Endometrium (tissue), 2 donors: Measurements from ENCODE around the gene RHOT2.

ENCODE experiments used
- FAIRE-seq: peaks from 2 replicates; lab custom pipeline; 2012; peaks lifted over from hg19 to GRCh38; lab: Jason Lieb, UNC
- donor health status: control.
- donor health status: control.

The RHOT2 gene

DNA sequence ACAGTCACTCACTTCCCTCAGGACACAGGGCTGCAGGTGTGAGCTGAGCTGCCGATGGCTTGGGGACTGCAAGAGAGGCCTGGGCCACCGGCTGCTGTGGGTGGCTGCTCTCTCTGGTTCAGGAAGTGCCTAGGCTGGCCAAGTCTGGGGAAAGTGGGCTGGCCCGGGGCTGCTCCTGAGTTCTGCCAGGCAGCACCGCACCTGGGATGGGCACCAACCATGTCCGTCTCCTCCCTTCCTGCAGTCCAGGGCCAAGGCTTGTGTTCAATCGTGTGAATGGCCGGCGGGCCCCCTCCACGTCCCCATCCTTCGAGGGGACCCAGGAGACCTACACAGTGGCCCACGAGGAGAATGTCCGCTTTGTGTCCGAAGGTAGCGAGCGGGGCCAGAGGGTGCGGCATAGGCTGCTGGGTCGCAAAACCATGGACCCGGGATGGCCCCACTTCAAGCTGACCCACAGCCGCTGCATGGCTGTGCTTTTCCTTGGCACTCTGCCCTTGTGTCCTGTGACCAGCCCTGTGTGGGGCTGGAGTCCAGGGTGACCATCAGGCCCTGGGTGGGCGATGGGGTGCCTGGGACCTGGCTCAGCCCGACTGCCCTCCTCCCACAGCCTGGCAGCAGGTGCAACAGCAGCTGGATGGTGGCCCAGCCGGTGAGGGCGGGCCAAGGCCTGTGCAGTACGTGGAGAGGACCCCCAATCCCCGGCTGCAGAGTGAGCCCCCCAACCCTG is 20.6 kb upstream of the RHOT2 start:
- no peak for FAIRE-seq

DNA sequence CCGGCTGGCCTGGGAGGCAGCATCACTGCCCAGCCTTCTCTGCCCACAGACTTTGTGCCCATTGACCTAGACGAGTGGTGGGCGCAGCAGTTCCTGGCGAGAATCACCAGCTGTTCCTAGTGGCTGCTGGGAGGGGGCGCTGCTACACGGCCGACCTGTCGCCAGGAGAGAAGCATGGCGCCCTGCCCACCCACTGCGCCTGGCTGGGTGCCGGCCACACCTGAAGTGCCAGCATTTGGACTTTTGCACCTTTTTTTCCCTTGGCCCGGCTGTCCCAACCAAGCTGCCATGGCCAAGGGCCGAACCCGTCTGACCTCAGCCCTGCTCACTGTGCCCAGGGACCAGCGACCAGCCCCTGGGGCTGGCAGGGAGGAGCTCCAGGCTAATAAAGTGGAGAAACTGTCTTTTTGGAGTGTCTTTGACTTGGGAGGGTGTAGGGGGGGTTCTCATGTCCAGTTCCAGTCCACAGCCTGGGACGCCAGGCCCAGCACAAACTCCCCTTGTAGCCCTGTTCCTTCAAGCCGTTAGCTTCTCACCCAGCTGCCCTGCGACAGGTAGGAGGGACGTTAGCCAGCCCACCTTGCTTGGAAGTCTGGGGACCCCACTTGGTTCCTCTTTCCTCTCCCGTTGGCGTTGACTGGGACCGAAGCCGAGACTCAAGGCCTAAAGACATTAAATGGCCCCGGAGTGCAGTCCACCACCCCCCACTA is 19.7 kb upstream of the RHOT2 start:
- no peak for FAIRE-seq

DNA sequence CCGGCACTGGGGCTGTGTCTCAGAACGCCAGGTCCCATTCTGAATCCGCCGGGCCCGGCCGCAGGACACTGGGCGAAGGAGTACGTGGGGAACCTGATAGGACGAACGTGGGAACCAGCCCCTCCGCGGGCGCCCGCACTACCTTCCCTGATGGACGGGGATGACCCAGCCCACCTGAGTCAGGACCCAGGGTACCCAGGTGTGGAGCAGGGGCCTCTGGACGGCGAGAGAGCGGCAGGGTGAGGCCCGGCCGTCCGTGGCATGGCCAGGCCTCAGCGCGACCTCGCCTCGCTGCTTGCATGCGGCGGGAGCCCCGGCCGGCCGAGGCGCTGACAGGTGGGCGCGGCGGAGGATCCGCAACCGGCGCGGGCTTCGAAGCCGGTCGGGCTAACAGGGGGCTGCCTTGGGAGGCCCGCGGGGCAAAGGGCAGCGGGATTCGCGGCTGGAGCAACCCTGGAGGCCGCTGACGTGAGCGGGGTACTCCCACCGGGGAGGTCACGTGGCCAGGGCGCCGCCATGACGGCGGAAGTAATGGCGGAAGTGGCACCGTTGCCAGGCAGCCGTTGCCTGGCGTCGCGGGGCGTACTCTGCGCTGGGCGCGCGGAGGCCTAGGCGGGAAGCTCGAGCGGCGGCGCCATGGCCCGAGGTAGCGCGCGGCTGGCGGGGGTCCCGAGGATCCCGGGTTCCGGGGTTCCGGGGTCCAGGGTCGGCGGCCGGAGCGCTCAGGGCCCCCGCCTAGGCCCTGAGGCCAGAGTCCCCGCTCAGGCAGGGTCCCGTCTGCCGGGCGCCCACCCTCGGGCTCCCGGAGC is 18.9 kb upstream of the RHOT2 start, which contains the start of gene WDR90:
Gene WDR90 (plus strand): TSS at position 585 of the 809 bp plus-strand sequence. CDS start 52 bp downstream, at position 637.
- no peak for FAIRE-seq

DNA sequence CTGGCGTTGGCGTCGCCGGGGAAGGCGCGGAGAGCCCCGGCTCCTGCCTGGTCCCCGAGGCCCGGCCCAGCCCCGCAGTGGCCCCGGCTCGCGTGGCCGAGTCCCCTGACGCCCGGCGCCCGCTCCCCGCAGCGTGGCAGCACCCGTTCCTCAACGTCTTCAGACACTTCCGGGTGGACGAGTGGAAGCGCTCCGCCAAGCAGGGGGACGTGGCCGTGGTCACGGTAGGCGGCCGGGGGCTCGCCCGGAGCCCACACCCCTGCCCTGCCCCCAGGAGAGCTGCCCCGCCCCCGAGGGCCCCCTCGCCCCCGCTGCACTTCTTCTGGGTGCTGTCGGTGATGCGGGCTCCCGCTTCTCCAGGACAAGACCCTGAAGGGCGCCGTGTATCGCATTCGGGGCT is 18.3 kb upstream of the RHOT2 start:
- no peak for FAIRE-seq

DNA sequence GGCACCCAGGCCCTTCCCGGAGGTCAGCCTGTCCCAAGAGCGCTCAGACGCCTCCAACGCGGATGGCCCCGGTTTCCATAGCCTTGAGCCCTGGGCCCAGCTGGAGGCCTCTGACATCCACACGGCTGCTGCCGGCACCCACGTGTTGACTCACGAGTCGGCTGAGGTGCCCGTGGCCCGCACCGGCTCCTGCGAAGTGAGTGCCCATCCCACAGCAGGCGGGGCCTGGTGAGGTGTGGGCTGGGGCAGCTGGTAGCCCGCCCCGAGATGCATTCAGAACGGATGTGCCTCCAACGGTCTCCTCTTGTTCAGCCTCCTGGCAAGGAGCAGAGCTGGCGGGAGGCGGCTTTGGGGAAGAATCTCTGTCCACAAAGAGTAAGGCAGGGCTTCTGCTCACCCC is 16.1 kb upstream of the RHOT2 start:
- FAIRE-seq, result no peak

DNA sequence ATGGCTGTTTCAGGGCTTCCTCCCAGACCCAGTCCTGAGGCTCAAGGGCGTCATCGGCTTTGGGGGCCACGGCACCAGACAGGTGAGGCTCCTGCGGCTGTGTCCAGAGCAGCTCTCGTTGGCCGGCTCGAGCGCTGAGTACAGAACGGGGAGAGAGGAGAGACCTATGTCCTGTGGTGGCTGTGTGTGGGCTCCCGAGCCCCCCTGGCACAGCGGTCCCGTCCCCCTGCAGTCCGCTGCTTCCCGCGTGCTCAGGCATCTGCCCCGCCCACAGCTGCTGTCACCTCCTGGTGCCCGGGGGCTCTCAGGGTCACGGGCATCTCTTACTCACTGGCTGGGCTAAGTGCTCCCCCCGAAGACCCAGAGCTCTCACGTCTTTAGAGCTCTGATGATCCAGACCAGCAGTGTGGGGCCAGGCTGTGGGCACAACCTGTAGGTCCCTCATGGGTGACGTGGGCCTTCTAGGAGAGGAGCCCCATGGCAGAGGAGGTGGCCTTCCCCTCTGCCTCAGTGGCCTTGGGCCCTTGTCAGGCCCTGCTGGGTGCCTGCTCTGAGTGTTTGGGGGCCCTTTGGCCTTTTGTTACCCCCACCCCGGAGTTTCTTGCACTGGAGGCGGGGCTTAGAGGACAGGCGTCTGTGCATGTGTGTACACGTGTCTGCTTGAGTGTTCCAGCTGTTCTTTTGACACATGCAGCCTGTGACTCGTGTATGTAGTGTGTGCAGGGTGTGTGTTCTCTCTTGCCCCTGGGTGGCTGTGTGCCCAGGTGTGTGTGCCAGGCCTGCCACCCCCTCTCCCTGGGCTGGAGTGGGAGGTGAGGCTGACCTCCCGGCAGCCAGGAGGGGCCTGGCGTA is 15.3 kb upstream of the RHOT2 start:
- no peak for FAIRE-seq

DNA sequence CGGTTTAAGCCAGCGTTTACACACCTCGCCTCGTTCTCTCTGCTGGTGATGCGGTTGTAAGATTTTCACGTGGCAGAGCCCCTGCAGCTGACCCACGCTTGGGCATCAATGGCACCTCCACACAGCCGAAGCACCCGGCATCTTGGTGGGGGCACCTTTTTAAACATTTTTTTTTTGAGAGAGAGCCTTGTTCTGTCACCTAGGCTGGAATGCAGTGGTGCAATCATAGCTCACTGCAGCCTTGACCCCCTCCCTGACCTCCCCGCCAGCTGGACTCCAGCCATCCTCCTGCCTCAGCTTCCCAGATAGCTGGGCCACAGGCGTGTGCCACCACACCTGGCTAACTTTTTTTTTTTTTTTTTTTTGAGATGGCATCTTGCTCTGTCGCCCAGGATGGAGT is 13.9 kb upstream of the RHOT2 start:
- FAIRE-seq, result no peak

DNA sequence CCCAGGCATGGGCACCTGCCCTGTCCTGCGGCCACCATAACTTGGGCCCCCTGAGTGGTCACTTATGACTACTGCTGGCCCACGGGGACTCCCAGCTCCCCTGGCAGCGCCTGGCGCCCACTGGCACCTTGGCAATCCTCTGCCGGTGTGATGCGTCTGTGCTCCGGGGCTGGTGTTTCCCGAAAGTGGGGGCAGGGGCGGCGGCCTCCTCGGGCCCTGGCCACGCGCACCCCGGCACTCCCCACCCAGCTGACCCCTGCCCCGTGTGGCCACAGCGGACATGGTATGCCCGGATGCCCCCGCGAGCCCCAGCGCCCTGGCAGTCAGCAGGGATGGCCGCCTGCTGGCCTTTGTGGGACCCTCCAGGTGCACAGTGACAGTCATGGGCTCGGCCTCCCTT is 10.4 kb upstream of the RHOT2 start:
- no peak for FAIRE-seq

DNA sequence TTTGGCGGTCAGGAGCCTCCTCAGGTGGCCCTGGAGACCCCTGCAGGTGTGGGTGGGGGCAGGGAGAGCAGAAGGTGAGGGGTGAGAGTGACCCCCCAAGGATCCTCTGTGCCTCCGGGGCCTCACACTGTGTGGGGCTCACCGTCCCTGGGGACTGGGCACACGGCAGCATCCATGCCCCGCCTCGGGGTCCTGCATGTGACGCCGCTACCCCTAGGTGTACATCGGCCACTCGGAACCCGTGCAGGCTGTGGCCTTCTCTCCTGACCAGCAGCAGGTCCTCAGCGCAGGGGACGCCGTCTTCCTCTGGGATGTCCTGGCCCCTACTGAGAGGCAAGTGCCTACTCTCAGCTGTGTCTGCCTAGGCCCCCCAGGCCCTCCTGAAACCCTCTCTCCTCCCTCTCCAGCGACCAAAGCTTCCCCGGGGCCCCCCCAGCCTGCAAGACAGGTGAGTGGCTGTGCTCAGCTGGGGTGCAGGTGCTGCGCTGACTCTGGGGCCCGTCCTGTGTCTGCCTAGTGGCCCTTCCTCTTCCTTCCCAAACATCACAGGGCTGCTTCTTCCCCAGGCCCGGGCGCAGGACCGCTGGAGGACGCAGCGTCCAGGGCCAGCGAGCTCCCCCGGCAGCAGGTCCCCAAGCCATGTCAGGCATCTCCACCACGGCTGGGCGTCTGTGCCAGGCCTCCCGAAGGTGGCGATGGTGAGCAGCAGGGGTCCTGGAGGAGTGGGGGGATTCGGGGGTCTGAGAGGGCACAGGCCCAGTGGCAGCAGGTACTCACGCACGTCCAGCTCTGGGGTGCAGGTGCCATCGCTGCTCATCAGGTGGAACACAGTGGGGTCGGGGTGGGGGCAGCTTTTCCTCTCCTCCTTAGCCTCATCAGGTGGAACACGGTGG is 9.0 kb upstream of the RHOT2 start:
- no peak for FAIRE-seq

DNA sequence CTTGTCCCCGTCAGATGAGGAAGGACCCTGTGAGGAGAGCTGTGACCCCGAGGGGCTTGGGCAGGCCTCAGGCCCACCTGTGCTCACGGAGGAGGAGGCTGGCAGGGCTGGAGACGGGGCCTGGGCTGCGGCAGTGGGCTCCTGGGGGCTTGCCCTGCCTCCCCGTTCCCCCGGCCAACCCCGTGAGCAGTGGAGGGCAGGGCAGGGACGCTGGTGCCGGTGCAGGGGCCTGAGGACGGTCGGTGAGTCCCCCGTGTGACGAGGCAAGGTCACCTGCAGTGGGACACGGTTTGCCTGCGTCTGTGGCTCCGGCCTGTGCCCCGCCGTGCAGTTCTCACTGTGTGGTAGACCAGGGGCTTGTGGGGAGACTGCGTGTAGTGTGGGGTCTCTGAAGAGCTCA is 8.3 kb upstream of the RHOT2 start:
- FAIRE-seq, result no peak

DNA sequence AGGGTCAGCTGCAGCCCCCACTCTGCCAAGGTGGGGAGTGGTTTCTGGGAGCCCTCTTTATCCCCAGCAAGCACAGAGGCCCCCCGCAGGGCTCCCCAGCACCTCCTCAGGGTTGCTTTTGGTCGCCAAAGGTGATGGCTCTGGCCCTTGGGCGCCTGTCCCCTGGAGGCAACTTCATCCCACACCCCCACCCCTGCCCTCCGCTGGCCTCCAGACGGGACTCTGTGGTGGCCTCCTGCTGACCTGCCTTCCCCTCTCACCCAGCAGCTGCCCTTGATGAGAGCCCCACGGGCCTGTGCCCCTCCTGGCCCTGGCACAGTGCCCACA is 7.8 kb upstream of the RHOT2 start:
- FAIRE-seq, result no peak

DNA sequence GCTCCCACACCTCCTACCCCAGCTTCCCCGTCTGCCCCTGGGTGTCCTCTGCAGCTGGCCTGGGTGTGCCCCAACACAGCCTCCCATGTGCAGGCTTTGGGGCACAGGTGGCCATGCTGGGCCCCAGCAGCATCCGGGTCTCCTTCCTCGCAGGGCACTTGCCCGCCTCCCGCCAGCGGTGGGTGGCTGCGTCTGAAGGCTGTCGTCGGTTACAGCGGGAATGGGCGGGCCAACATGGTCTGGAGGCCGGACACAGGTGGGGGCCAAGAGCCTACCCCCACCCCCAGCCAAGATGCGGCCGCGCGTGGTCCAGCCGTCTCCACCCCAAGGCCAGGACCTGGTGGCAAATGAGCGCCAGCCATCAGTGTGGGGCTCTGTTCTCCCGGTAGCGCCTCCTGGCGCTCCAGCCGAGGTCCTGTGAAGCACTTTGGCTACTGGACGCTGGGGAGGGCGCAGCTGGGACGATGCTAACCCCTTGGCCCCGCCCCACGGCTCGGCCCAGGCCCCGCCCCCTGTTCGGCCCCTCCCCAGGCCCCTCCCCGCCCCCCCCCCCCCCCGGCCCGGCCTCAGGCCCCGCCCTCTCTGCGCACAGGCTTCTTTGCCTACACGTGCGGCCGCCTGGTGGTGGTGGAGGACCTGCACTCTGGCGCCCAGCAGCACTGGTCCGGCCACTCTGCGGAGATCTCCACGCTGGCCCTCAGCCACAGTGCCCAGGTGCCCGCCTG is 7.3 kb upstream of the RHOT2 start:
- no peak for FAIRE-seq

DNA sequence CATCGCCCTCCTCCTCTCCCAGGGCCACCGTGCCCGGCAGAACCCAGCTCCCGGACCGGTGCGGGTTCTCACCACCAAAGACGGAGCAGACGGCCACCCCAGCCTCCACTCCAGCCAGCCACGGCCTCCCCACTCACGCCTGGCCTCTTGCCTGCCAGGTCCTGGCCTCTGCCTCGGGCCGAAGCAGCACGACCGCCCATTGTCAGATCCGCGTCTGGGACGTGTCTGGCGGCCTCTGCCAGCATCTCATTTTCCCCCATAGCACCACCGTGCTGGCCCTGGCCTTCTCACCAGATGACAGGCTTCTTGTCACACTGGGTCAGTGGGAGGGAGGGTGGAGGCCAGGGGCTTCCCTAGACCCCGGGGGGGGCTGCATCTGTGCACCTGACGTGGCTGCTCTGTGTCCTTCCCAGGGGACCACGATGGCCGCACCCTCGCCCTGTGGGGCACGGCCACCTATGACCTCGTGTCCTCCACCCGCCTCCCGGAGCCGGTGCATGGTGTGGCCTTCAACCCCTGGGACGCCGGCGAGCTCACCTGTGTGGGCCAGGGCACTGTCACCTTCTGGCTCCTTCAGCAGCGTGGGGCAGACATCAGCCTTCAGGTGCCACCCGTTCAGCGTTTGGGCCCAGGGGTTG is 6.6 kb upstream of the RHOT2 start:
- FAIRE-seq, result no peak

DNA sequence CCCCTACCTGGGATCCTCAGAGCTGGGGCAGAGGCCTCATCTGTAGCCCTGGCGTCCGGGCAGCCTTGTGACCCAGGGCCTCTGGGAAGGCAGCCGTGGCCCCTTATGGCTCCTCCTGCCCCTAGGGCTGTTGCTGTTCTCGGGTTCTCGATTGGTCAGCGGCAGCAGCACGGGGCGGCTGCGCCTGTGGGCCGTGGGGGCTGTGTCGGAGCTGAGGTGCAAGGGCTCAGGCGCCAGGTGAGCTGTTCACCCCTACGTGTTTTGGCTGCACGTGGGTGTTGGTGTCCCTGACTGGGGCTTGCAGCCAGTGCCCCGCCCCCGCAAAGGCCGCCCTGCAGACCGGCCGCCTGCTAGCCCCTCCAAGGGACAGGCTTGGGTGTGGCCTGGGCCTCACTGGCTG is 5.8 kb upstream of the RHOT2 start:
- no peak for FAIRE-seq

DNA sequence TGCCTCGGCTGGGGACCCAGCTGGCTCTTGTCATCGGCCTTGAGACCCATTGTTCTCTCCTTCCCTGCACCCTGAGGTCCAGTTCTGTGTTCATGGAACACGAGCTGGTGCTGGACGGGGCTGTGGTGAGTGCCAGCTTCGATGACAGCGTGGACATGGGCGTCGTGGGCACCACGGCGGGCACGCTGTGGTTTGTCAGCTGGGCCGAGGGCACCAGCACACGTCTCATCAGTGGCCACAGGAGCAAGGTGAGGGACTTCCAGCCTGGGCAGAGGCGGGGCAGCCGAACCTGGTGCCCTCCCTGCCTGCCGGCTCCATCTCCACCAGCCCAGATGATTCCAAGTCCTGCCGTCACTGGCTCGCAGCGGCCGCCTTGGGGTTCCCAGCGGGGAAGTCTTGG is 5.3 kb upstream of the RHOT2 start:
- FAIRE-seq, result no peak

DNA sequence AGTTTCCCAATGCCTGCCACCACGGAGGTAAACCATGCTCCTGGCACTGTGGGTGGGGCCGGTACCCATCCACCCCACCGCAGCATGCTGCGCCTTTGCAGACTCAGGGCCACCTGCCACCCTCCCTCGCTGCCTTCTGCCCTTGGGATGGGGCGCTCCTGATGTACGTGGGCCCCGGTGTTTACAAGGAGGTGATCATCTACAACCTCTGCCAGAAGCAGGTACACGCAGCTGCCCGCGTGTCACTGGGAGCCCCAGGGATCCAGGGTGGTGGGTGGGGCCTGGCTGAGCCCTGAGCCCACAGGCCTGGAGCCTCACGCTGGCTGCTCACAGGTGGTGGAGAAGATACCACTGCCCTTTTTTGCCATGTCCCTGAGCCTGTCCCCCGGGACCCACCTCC is 1.4 kb upstream of the RHOT2 start:
- FAIRE-seq, result no peak

DNA sequence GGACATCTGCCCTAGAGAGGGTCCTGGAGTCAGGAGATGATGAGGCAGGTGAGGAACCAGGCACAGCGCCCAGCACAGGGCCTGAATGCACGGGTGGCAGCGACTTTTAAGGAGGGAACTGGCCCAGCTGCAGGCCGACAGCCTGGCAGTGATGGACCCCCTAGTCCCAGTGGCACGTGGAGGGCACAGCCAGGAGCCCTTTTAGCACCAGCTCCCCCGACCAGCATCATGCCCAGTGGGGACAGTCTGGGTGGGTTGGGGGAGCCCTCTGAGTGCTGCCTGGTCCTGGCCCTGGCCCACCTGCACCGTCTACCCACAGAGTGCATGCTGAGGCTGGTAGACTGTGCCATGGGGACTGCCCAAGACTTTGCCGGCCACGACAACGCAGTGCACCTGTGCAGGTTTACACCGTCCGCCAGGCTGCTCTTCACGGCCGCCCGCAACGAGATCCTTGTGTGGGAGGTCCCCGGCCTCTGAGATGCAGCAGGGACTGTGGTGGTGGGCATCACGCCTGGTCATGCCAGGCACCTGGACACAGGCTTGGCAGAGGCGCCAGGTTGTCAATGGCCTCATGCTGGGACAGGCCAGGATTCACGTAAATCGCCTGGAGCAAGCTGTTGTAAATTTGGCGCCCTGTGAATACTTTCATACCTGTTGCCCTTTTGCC is 686 bp upstream of the RHOT2 start:
- no peak for FAIRE-seq

DNA sequence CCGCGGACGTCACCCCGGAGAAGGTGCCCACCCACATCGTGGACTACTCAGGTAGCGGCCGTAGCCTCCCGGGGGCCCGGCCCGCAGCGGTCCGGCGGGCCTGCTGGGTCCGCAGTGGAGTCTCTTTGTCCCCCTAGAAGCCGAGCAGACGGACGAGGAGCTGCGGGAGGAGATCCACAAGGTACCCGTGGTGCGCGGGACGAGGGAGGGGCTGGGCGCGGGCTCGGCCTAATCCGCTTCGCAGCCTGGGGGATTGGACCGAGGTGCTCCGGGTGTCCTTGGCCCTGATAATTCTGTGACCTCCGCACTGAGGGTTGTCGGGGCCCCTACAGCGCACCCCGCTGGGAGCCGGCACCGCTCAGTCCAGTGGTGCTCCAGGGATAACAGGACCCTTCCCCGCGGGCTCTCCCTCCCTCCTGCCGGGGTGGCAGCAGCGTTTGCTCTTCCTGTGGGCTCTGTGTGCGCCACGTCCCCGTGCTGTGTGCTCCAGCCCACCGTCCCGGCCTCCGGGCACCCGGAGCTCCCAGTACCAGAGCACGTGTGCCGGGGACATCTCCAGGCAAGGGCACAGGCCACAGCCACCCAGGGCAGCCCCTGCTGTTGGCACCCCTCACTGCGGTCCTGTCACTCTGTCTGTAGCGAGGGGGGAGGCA is 713 bp downstream of the RHOT2 start:
- no peak for FAIRE-seq

DNA sequence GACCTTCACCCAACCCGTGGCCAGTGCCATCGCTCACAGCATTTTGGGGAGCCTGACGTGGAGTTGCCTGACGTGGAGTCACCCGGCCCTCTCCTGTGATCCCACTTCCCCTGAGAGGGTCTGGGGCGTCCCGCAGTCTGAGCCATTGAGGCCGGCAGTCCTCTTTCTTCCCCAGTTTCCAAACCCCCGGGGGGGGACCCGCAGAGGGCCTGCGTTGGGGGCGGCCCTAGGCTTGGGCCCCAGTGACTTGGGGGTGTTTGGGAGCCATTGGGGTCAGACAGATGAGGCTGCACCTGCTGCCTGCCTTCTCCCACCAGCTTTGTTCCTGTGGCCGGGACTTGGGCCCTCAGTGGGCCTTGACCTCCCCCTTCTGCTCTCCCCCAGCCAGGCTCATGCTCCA is 1.7 kb downstream of the RHOT2 start:
- no peak for FAIRE-seq
